Measurements from ENCODE around the gene RPS6KB2.

DNA sequence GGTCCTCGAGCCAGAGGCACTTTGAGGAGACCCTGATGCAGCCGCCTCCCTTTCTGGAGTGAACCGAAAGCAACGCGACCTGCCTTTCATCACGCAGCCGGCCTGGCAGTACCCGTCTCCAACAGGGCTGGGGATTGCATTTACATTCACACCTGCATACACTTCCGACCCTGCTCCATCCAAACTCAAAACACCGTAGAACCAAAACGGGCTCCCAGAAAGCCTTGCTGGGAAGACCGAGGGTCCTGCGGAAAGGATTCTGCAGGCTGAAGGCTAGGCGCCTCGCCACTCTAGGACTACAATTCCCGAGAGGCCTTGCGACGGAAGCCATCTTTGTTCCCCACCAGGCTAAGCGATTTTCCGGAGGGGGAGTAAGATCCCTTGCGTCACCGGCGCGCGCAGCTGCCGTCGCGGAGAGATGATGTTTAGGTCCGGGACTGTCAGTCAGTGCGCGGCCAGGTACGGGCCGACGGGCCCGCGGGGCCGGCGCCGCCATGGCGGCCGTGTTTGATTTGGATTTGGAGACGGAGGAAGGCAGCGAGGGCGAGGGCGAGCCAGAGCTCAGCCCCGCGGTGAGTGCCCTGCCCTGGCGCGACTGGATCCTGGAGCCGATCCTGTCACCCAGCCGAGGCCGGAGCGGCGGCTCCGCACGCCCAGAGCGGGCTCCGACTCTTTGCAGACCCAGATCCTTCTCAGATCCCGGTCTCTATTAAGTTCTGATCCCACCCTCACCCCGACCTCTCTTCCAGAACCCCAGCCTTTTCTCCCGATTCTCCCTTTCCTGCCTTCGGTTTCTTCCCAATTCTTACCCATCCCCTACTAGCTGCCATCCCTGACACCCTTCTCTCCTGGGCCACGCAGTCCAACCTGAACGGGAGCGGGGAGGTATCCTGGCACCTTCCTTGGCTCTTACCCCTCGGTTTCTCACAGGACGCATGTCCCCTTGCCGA, at the start of gene RPS6KB2:
- peak; percentile 87 for TF ChIP-seq POLR2A (IDR thresholded peaks at IDR 0.05; ENCODE audit: extremely low read depth, insufficient read length)
- TF ChIP-seq, protein P1, sequence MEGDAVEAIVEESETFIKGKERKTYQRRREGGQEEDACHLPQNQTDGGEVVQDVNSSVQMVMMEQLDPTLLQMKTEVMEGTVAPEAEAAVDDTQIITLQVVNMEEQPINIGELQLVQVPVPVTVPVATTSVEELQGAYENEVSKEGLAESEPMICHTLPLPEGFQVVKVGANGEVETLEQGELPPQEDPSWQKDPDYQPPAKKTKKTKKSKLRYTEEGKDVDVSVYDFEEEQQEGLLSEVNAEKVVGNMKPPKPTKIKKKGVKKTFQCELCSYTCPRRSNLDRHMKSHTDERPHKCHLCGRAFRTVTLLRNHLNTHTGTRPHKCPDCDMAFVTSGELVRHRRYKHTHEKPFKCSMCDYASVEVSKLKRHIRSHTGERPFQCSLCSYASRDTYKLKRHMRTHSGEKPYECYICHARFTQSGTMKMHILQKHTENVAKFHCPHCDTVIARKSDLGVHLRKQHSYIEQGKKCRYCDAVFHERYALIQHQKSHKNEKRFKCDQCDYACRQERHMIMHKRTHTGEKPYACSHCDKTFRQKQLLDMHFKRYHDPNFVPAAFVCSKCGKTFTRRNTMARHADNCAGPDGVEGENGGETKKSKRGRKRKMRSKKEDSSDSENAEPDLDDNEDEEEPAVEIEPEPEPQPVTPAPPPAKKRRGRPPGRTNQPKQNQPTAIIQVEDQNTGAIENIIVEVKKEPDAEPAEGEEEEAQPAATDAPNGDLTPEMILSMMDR (IDR thresholded peaks at IDR 0.05; ENCODE audit: low read depth, low read length), result no peak

Measured in NB4 (cell line).